ENCODE data around the gene FYN.

DNA sequence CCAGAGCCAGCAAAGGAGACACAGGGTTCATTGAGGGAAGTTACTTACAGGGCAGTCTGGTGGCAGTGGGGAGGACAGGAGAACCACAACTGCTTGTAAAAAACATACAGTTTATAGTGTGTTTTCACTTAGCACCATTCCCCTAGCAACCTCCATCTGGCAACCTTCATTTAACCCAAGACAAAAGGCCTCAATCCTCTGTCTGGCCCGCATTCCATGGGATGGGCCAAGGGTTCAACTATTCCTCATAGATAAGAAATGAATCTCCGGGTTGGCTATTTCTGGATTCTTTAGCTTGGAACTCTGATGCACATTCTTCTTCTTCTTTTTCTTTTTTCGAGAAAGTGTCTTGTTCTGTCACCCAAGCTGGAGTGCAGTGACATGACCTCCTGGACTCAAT lies 26.3 kb upstream of the FYN start:
- no peak for TF ChIP-seq EZH2 (IDR thresholded peaks at IDR 0.05; ENCODE audit: insufficient read depth, poor library complexity, severe bottlenecking)
- no peak for TF ChIP-seq EZH2phosphoT487 (IDR thresholded peaks at IDR 0.05; ENCODE audit: insufficient read depth, low read depth)
